Measurements from ENCODE around the gene CNTNAP5. TPM values are rescaled to one million over a fixed set of nuclear protein-coding genes. Genes with fewer than 3 reads are reported as not detected.
A peak's percentile ranks its signal among the peaks of the same experiment; 100 is the strongest.

CNTNAP5 gene
- total and polyA plus RNA-seq, 4 donors: 16.7 to 63.2 (median 39.1) TPM

GRCh38 chr2:124678043-124678442 lies 653.0 kb downstream of the CNTNAP5 start:
- H3K27me3 ChIP-seq (ENCODE audit: control insufficient read depth, insufficient read depth, low read length): no peaks in the 10 kb centered on the region
- no CpG with 5 or more reads among the region's 2 CpGs for WGBS (ENCODE audit: insufficient coverage)
- no peak for DNase-seq (ENCODE audit: low read depth in 4 of 6, low spot score in 6 of 6)
- no peak overlapping the region for H3K4me3 ChIP-seq (ENCODE audit: low read depth, low read length)
- H3K36me3 ChIP-seq (ENCODE audit: control insufficient read depth, insufficient read depth, low read length): no peaks in the 10 kb centered on the region
- H3K27ac ChIP-seq (ENCODE audit: low read depth, low read length): no peak overlapping the region
- no peaks in the 10 kb centered on the region for H3K4me1 ChIP-seq (ENCODE audit: control insufficient read depth, insufficient read depth, low read length)
- H3K9me3 ChIP-seq (ENCODE audit: control insufficient read depth, insufficient read depth, low read length): no peaks in the 10 kb centered on the region

- Histone ChIP-seq H3K27ac (ENCODE audit: low read depth, low read length) (no peak overlapping the region), H3K4me1 (ENCODE audit: control insufficient read depth, insufficient read depth, low read length) (no peaks in the 10 kb centered on the region), H3K27me3 (ENCODE audit: control insufficient read depth, insufficient read depth, low read length) (no peaks in the 10 kb centered on the region), H3K9me3 (ENCODE audit: control insufficient read depth, insufficient read depth, low read length) (no peaks in the 10 kb centered on the region), H3K36me3 (ENCODE audit: control insufficient read depth, insufficient read depth, low read length) (no peaks in the 10 kb centered on the region), H3K4me3 (ENCODE audit: low read depth, low read length) (no peak overlapping the region)
- peak in 3 of 6 donors; percentile 1 to 78 (median 22) for DNase-seq (ENCODE audit: low read depth in 4 of 6, low spot score in 6 of 6)
- 40% methylated on average over 1 of the region's 6 CpGs for WGBS (ENCODE audit: insufficient coverage)
These were observed 658.7 kb downstream of the CNTNAP5 start for GRCh38 chr2:124683536-124684428.

- H3K27me3 ChIP-seq (ENCODE audit: control insufficient read depth, insufficient read depth, low read length): no peaks in the 10 kb centered on the region
These were observed 664.3 kb downstream of the CNTNAP5 start for GRCh38 chr2:124689348-124689747.

GRCh38 chr2:124692216-124692615 lies 667.1 kb downstream of the CNTNAP5 start:
- H3K4me1 ChIP-seq (ENCODE audit: control insufficient read depth, insufficient read depth, low read length): no peaks in the 10 kb centered on the region
- no peaks in the 10 kb centered on the region for H3K9me3 ChIP-seq (ENCODE audit: control insufficient read depth, insufficient read depth, low read length)
- H3K36me3 ChIP-seq (ENCODE audit: control insufficient read depth, insufficient read depth, low read length): no peaks in the 10 kb centered on the region
- H3K4me3 ChIP-seq (ENCODE audit: low read depth, low read length): no peak overlapping the region
- peak in 1 of 6 donors; percentile 51 for DNase-seq (ENCODE audit: low read depth in 4 of 6, low spot score in 6 of 6)
- H3K27me3 ChIP-seq (ENCODE audit: control insufficient read depth, insufficient read depth, low read length): no peaks in the 10 kb centered on the region
- no peak overlapping the region for H3K27ac ChIP-seq (ENCODE audit: low read depth, low read length)

More at GRCh38 chr2:124689348-124689747, 664.3 kb downstream of the CNTNAP5 start:
- Histone ChIP-seq H3K9me3 (ENCODE audit: control insufficient read depth, insufficient read depth, low read length) (no peaks in the 10 kb centered on the region), H3K27ac (ENCODE audit: low read depth, low read length) (no peak overlapping the region), H3K36me3 (ENCODE audit: control insufficient read depth, insufficient read depth, low read length) (no peaks in the 10 kb centered on the region), H3K4me3 (ENCODE audit: low read depth, low read length) (no peak overlapping the region), H3K4me1 (ENCODE audit: control insufficient read depth, insufficient read depth, low read length) (no peaks in the 10 kb centered on the region)
- DNase-seq (ENCODE audit: low read depth in 4 of 6, low spot score in 6 of 6): no peak
- WGBS (ENCODE audit: insufficient coverage): 94% methylated on average over 2 of the region's 3 CpGs

GRCh38 chr2:124692707-124693106 lies 667.6 kb downstream of the CNTNAP5 start:
- Histone ChIP-seq H3K9me3 (ENCODE audit: control insufficient read depth, insufficient read depth, low read length) (no peaks in the 10 kb centered on the region), H3K4me1 (ENCODE audit: control insufficient read depth, insufficient read depth, low read length) (no peaks in the 10 kb centered on the region), H3K36me3 (ENCODE audit: control insufficient read depth, insufficient read depth, low read length) (no peaks in the 10 kb centered on the region), H3K27ac (ENCODE audit: low read depth, low read length) (no peak overlapping the region), H3K4me3 (ENCODE audit: low read depth, low read length) (no peak overlapping the region), H3K27me3 (ENCODE audit: control insufficient read depth, insufficient read depth, low read length) (no peaks in the 10 kb centered on the region)
- no peak for DNase-seq (ENCODE audit: low read depth in 4 of 6, low spot score in 6 of 6)
- WGBS (ENCODE audit: insufficient coverage): no CpG with 5 or more reads among the region's 1 CpG

- no CpG with 5 or more reads among the region's 1 CpG for WGBS (ENCODE audit: insufficient coverage)
- Histone ChIP-seq H3K27me3 (ENCODE audit: control insufficient read depth, insufficient read depth, low read length) (no peaks in the 10 kb centered on the region), H3K36me3 (ENCODE audit: control insufficient read depth, insufficient read depth, low read length) (no peaks in the 10 kb centered on the region), H3K9me3 (ENCODE audit: control insufficient read depth, insufficient read depth, low read length) (no peaks in the 10 kb centered on the region), H3K4me1 (ENCODE audit: control insufficient read depth, insufficient read depth, low read length) (no peaks in the 10 kb centered on the region), H3K27ac (ENCODE audit: low read depth, low read length) (no peak overlapping the region), H3K4me3 (ENCODE audit: low read depth, low read length) (no peak overlapping the region)
- no peak for DNase-seq (ENCODE audit: low read depth in 4 of 6, low spot score in 6 of 6)
These were observed 668.1 kb downstream of the CNTNAP5 start for GRCh38 chr2:124693156-124693555.

- 100% methylated on average over 1 of the region's 4 CpGs for WGBS (ENCODE audit: insufficient coverage)
- DNase-seq (ENCODE audit: low read depth in 4 of 6, low spot score in 6 of 6): peak in 1 of 6 donors; percentile 7
- Histone ChIP-seq H3K36me3 (ENCODE audit: control insufficient read depth, insufficient read depth, low read length) (no peaks in the 10 kb centered on the region), H3K27ac (ENCODE audit: low read depth, low read length) (no peak overlapping the region), H3K9me3 (ENCODE audit: control insufficient read depth, insufficient read depth, low read length) (no peaks in the 10 kb centered on the region), H3K4me1 (ENCODE audit: control insufficient read depth, insufficient read depth, low read length) (no peaks in the 10 kb centered on the region), H3K4me3 (ENCODE audit: low read depth, low read length) (no peak overlapping the region), H3K27me3 (ENCODE audit: control insufficient read depth, insufficient read depth, low read length) (no peaks in the 10 kb centered on the region)
These were observed 674.0 kb downstream of the CNTNAP5 start for GRCh38 chr2:124698979-124699565.

- Histone ChIP-seq H3K27ac (ENCODE audit: low read depth, low read length) (no peak overlapping the region), H3K27me3 (ENCODE audit: control insufficient read depth, insufficient read depth, low read length) (no peaks in the 10 kb centered on the region), H3K4me1 (ENCODE audit: control insufficient read depth, insufficient read depth, low read length) (no peaks in the 10 kb centered on the region), H3K36me3 (ENCODE audit: control insufficient read depth, insufficient read depth, low read length) (no peaks in the 10 kb centered on the region), H3K4me3 (ENCODE audit: low read depth, low read length) (no peak overlapping the region), H3K9me3 (ENCODE audit: control insufficient read depth, insufficient read depth, low read length) (no peaks in the 10 kb centered on the region)
- DNase-seq (ENCODE audit: low read depth in 4 of 6, low spot score in 6 of 6): peak in 1 of 6 donors; percentile 46
These were observed 677.7 kb downstream of the CNTNAP5 start for GRCh38 chr2:124702777-124703176.

GRCh38 chr2:124704071-124704925 lies 679.2 kb downstream of the CNTNAP5 start:
- Histone ChIP-seq H3K36me3 (ENCODE audit: control insufficient read depth, insufficient read depth, low read length) (no peaks in the 10 kb centered on the region), H3K4me1 (ENCODE audit: control insufficient read depth, insufficient read depth, low read length) (no peaks in the 10 kb centered on the region), H3K27me3 (ENCODE audit: control insufficient read depth, insufficient read depth, low read length) (no peaks in the 10 kb centered on the region), H3K27ac (ENCODE audit: low read depth, low read length) (no peak overlapping the region), H3K9me3 (ENCODE audit: control insufficient read depth, insufficient read depth, low read length) (no peaks in the 10 kb centered on the region), H3K4me3 (ENCODE audit: low read depth, low read length) (no peak overlapping the region)
- WGBS (ENCODE audit: insufficient coverage): 50% methylated on average over 2 of the region's 5 CpGs
- no peak for DNase-seq (ENCODE audit: low read depth in 4 of 6, low spot score in 6 of 6)
